Peyer's patch (tissue), 4 donors: ENCODE data around the gene PARD3B.

Experiments
- POLR2A ChIP-seq, 2 donors: fragments of 450-650 bp; IDR thresholded peaks; one replicate each; pipeline ENCODE4 v1.5.1; 2017; ENCODE audit warnings: antibody characterized with exemption in 2 of 2, mild to moderate bottlenecking in 2 of 2, moderate library complexity in 2 of 2
- TF ChIP-seq, protein P1 (sequence below), 6 experiments: fragments of 450-650 bp in 4 of 6; fragments of 200-600 bp in 2 of 6; sonication (generic) in 1 of 6; IDR thresholded peaks; one replicate each; pipeline ENCODE4 v1.5.1; 2017 to 2019; ENCODE audit warnings: antibody characterized with exemption in 6 of 6, mild to moderate bottlenecking in 3 of 6, moderate library complexity in 1 of 6

DNA sequence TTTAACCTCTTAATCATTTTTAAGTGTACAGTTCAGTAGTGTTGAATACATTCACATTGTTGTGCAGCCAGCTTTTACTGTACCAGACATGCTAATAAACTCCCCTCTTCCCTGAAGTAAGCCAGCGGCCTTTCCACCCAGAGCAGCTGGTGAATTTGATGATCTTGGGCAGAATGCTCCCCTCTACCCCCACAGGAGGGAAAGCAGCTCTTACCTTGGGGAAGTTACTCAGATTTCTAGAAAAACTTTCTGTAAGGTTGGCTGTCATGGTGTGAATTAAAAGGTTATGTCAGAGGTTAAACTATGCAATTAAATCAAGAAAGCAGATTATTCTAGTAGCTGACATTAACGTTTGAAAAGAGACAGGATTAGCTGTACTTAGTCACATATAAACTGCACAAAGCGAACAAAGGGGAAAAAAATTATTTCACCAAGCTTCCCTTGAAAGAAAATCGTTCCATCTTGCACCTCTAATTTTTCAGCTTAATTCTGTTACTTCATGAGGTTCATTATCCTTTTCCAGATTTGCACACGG, 738.5 kb downstream of the PARD3B start:
- TF ChIP-seq POLR2A (IDR thresholded peaks at IDR 0.05) = no peak
- TF ChIP-seq, protein P1, sequence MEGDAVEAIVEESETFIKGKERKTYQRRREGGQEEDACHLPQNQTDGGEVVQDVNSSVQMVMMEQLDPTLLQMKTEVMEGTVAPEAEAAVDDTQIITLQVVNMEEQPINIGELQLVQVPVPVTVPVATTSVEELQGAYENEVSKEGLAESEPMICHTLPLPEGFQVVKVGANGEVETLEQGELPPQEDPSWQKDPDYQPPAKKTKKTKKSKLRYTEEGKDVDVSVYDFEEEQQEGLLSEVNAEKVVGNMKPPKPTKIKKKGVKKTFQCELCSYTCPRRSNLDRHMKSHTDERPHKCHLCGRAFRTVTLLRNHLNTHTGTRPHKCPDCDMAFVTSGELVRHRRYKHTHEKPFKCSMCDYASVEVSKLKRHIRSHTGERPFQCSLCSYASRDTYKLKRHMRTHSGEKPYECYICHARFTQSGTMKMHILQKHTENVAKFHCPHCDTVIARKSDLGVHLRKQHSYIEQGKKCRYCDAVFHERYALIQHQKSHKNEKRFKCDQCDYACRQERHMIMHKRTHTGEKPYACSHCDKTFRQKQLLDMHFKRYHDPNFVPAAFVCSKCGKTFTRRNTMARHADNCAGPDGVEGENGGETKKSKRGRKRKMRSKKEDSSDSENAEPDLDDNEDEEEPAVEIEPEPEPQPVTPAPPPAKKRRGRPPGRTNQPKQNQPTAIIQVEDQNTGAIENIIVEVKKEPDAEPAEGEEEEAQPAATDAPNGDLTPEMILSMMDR (IDR thresholded peaks at IDR 0.05) = no peak
